Parathyroid adenoma (tissue), 2 donors: ENCODE measurements around the gene CDYL2.

Source experiments
- H2AFZ ChIP-seq: fragments of 300-600 bp; sonication (generic); one replicate; pipeline ENCODE4 v1.7.0; 2017; ENCODE audit warnings: antibody characterized with exemption, mild to moderate bottlenecking
- H3K27ac ChIP-seq: fragments of 300-600 bp; sonication (generic); one replicate; pipeline ENCODE4 v1.7.0; 2017
- H3K27me3 ChIP-seq: fragments of 300-600 bp; sonication (generic); one replicate; pipeline ENCODE4 v1.7.0; 2017; ENCODE audit warnings: low read length; ENCODE audit not compliant: control insufficient read depth, insufficient read depth
- H3K36me3 ChIP-seq: fragments of 300-600 bp; sonication (generic); one replicate; pipeline ENCODE4 v1.7.0; 2017; ENCODE audit warnings: low read length; ENCODE audit not compliant: control insufficient read depth, insufficient read depth
- H3K4me1 ChIP-seq: fragments of 300-600 bp; sonication (generic); one replicate; pipeline ENCODE4 v1.7.0; 2017; ENCODE audit warnings: control low read depth
- H3K4me2 ChIP-seq: fragments of 300-600 bp; sonication (generic); one replicate; pipeline ENCODE4 v1.7.0; 2017; ENCODE audit warnings: low read length
- H3K4me3 ChIP-seq: fragments of 300-600 bp; sonication (generic); one replicate; pipeline ENCODE4 v1.7.0; 2017; ENCODE audit warnings: low read depth, low read length
- H3K79me2 ChIP-seq: fragments of 300-600 bp; sonication (generic); one replicate; pipeline ENCODE4 v1.7.0; 2017; ENCODE audit warnings: control low read depth
- H3K9ac ChIP-seq: fragments of 300-600 bp; sonication (generic); one replicate; pipeline ENCODE4 v1.7.0; 2017; ENCODE audit warnings: mild to moderate bottlenecking
- H3K9me3 ChIP-seq: fragments of 300-600 bp; sonication (generic); one replicate; pipeline ENCODE4 v1.7.0; 2017; ENCODE audit warnings: low read length; ENCODE audit not compliant: control insufficient read depth
- TF ChIP-seq, protein P1 (sequence below): fragments of 300-600 bp; sonication (generic); IDR thresholded peaks from one replicate; pipeline ENCODE4 v1.7.0; 2017; ENCODE audit warnings: antibody characterized with exemption, mild to moderate bottlenecking
- donor health status: primary hyperparathyroidism.

Gene CDYL2

DNA sequence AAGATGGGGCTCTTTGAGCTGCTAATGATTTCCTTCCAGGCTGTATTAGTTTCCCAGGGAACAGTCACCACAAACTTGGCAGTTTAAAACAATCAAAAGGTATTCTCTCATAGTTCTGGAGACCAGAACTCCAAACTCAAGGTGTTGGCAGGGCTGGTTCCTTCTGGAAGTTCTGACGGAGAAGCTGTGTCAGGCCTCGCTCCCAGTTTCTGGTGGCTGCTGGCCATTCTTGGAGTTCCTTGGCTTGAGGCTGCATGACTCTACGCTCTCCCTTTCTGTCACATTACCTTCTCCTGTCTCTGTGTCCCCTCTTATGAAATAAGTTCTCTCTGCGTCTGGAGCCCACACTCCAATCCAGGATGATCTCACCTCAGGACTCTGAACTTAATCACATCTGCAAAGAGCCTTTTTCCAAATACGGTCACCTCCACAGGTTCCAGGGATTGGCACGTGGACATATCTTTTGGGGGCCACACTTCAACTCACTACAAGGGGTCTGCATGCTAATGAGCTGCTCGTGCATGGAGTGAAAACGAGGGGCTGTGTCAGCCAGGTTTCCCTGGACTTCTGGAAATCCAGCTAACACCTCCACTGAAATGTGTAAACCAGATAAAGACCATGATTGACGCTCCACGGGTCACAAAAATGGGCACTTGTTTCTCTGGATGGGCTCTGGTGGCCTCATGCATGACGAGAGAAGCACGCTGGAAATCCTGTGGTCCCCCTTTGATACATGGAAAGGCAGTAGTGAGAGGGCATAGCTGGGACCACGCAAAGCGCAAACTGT, 185.3 kb downstream of the CDYL2 start:
- Histone ChIP-seq H3K4me2 (no peak overlapping the region), H3K9me3 (no peaks in the 10 kb centered on the region), H3K9ac (no peak overlapping the region), H3K27me3 (no peaks in the 10 kb centered on the region), H3K4me3 (no peak overlapping the region), H3K79me2 (no peaks in the 10 kb centered on the region), H3K36me3 (no peaks in the 10 kb centered on the region), H3K4me1 (peaks cover 4% of the 10 kb centered on the region), H2AFZ (no peak overlapping the region), H3K27ac (no peak overlapping the region)
- TF ChIP-seq, protein P1, sequence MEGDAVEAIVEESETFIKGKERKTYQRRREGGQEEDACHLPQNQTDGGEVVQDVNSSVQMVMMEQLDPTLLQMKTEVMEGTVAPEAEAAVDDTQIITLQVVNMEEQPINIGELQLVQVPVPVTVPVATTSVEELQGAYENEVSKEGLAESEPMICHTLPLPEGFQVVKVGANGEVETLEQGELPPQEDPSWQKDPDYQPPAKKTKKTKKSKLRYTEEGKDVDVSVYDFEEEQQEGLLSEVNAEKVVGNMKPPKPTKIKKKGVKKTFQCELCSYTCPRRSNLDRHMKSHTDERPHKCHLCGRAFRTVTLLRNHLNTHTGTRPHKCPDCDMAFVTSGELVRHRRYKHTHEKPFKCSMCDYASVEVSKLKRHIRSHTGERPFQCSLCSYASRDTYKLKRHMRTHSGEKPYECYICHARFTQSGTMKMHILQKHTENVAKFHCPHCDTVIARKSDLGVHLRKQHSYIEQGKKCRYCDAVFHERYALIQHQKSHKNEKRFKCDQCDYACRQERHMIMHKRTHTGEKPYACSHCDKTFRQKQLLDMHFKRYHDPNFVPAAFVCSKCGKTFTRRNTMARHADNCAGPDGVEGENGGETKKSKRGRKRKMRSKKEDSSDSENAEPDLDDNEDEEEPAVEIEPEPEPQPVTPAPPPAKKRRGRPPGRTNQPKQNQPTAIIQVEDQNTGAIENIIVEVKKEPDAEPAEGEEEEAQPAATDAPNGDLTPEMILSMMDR = no peak

DNA sequence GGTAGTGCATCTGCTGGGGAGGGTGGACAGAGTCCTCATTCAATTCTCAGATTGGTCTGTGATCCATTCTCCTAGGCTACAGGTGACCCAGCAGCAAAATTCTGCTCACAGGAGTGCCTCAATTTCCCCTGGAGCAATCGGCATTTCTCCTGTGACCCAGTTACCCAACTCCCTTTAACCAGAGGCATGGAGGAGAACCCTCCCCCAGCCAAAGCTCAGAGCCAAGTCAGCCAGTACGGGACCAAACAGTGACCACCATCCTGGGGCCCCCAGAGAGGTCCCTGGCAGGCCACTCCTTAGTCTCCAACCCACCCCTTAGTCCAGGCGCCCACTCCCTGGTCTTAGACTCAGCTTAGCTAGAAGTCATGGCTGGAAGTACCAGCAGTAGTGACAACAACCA, 188.0 kb downstream of the CDYL2 start:
- Histone ChIP-seq H3K9me3 (no peaks in the 10 kb centered on the region), H3K9ac (no peak overlapping the region), H3K4me1 (peaks cover 4% of the 10 kb centered on the region), H3K4me2 (no peak overlapping the region), H3K27me3 (no peaks in the 10 kb centered on the region), H3K4me3 (no peak overlapping the region), H3K36me3 (no peaks in the 10 kb centered on the region), H3K27ac (no peak overlapping the region), H2AFZ (no peak overlapping the region), H3K79me2 (no peaks in the 10 kb centered on the region)
- TF ChIP-seq, protein P1 = no peak

DNA sequence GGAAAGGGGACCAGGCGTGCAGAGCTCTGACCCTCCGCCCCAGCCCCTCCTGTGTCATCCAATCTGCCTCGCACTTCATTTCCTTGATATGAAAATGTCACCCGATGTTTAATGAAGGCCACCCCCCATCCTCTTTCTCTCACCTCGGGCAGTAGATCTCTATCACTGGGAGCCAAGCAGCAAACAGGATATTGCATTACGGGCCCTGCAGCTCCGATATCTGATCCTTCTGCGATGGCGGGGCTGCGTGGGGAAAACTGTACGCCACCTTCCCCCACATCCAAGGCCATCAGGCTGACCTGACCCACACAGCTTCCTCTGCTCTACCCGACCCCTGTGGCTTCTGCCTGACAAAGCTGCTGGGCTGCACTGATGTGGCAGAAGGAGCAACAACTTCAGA, 188.7 kb downstream of the CDYL2 start:
- TF ChIP-seq, protein P1 = no peak
- Histone ChIP-seq H3K9me3 (no peaks in the 10 kb centered on the region), H3K27ac (no peak overlapping the region), H3K79me2 (no peaks in the 10 kb centered on the region), H3K27me3 (no peaks in the 10 kb centered on the region), H3K4me3 (no peak overlapping the region), H3K36me3 (no peaks in the 10 kb centered on the region), H3K4me1 (peaks cover 4% of the 10 kb centered on the region), H2AFZ (no peak overlapping the region), H3K4me2 (peak overlapping the region; percentile 29), H3K9ac (no peak overlapping the region)

DNA sequence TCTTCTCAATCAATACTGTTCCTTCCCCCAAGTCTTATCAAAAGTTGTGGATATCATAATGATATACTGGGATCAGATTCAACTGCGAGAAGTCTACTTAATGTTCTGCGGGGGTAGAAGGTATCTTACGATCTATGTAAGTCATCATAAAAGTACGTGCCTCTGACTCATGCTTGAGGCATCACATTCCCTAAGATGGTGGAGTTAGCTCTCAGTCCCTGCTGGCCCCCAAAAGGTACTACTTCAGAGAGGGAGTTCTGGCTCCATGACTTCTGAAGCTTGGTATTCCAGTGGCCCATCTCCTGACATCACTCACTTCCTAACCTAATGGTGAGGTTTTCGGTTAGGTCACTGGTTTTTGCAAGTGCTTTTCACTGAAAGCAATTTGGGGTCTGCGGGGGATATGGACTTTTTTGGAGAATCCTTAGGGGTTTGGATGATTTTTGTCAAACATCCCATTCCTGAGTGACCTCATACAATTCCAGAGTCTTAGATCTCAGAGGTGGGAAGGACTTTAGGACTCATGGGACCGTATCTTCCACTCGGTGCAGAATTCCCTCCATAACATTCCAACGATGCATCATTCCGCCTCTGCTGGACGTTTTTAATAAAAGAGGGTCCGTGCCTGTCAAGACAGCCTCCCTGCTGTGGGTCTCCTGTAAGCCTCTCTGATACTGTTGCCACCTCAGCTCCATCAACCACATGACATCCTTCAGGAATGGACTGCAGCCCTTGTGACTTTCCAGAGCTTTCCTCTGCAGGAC, 189.3 kb downstream of the CDYL2 start:
- no peak overlapping the region for H3K4me3 ChIP-seq
- H2AFZ ChIP-seq = no peak overlapping the region
- H3K79me2 ChIP-seq = no peaks in the 10 kb centered on the region
- H3K36me3 ChIP-seq = no peaks in the 10 kb centered on the region
- H3K9ac ChIP-seq = no peak overlapping the region
- no peak overlapping the region for H3K27ac ChIP-seq
- H3K9me3 ChIP-seq = no peaks in the 10 kb centered on the region
- TF ChIP-seq, protein P1 = no peak
- no peaks in the 10 kb centered on the region for H3K27me3 ChIP-seq
- no peak overlapping the region for H3K4me2 ChIP-seq
- peaks cover 4% of the 10 kb centered on the region for H3K4me1 ChIP-seq
